Measurements from ENCODE around the gene MRPL2. TPM values are rescaled to one million over a fixed set of nuclear protein-coding genes. Genes with fewer than 3 reads are reported as not detected.
"Not testable (repeated sequence)": the region's sequence is repeated elsewhere in the genome, so short reads cannot be mapped to it uniquely, and the experiment has no call there.

The MRPL2 gene
- total RNA-seq, 4 donors from 2014 or later: 25.2 to 43.6 (median 28.1) TPM

DNA sequence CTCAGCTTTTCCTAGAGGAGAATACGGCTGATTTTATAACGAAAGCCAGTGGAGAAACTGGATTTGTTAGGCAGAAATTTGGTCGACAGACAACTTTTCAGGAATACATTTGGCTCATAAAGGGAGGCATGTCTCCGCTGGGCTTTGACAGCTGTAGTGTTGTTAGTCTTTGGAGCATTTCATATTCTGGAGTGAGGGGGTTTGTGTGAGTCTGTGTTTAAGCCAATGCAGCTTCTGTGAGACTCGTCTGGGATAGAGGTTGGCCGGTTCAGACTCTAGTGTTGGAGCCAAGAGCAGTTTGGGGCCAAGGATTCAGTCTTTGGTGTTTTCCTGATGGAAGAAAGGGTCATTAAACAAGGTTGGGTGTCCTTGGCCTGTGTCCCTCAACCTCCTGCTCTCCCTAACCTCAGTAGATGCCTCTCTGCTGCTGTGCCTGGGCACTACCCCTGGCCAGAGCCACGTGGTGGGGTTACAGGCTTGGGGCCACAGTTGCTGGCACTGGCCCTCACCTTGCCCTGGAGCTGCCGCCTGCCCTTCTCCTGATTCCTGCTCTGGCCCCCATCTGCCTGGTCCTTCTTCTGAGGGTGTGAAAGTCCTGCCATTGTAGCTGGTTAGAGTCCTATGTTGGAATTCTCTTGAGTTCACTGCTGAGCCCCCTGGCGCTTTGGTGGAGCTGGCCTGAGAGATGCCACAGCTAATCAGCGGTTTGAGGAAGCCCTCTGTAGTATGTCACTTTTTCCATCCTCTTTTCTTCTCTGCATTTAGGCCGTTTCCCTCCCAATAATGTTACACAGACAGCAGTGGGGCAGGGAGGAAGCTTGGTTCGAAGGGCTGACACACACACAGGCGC is 23.8 kb upstream of the MRPL2 start:
- intact Hi-C loops (cut with DNase I): no loop called here
- H3K9me3 ChIP-seq: no peaks in the 10 kb centered on the region
- no peaks in the 10 kb centered on the region for H3K36me3 ChIP-seq
- TF ChIP-seq EP300 (IDR thresholded peaks at IDR 0.05) (no peak), POLR2AphosphoS5 (IDR thresholded peaks at IDR 0.05) (no peak), POLR2A (IDR thresholded peaks at IDR 0.05; ENCODE audit: low read depth) (no peak)
- TF ChIP-seq, protein P1, sequence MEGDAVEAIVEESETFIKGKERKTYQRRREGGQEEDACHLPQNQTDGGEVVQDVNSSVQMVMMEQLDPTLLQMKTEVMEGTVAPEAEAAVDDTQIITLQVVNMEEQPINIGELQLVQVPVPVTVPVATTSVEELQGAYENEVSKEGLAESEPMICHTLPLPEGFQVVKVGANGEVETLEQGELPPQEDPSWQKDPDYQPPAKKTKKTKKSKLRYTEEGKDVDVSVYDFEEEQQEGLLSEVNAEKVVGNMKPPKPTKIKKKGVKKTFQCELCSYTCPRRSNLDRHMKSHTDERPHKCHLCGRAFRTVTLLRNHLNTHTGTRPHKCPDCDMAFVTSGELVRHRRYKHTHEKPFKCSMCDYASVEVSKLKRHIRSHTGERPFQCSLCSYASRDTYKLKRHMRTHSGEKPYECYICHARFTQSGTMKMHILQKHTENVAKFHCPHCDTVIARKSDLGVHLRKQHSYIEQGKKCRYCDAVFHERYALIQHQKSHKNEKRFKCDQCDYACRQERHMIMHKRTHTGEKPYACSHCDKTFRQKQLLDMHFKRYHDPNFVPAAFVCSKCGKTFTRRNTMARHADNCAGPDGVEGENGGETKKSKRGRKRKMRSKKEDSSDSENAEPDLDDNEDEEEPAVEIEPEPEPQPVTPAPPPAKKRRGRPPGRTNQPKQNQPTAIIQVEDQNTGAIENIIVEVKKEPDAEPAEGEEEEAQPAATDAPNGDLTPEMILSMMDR (IDR thresholded peaks at IDR 0.05): no peak
- DNase-seq (ENCODE audit: extremely low spot score): no peak
- peaks cover 0 to 3% (median 0%) of the 10 kb centered on the region in 4 donors for H3K27me3 ChIP-seq
- no peak overlapping the region for H3K27ac ChIP-seq (replicated peaks in 1 of 4)
- no peaks in the 10 kb centered on the region for H3K4me1 ChIP-seq
- no peak overlapping the region for H3K4me3 ChIP-seq
- WGBS: 65% methylated on average over 12 of the region's 13 CpGs

DNA sequence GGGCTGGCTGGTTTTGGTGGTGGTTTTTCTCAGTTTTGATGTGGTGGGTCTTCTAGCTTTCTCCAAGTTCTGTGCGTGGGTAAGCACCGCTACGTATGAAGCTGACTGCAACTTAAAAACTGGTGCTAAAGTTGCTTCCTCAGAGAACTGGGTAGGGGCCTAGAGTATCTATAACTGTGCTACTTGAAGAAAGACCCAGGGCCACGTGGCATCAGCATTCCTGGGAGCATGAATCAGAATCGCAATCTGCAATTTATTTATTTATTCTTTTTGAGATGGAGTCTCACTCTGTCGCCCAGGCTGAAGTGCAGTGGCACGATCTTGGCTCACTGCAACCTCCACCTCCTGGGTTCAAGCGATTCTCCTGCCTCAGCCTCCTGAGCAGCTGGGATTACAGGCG is 22.7 kb upstream of the MRPL2 start:
- intact Hi-C loops (cut with DNase I); H3K27ac ChIP-seq (replicated peaks in 1 of 4); H3K4me3 ChIP-seq; DNase-seq (ENCODE audit: extremely low spot score); H3K9me3 ChIP-seq; H3K36me3 ChIP-seq; H3K4me1 ChIP-seq: not testable (repeated sequence)
- WGBS: 90% methylated on average over 8 of the region's 9 CpGs
- peaks cover 0 to 14% (median 0%) of the 10 kb centered on the region in 4 donors for H3K27me3 ChIP-seq

DNA sequence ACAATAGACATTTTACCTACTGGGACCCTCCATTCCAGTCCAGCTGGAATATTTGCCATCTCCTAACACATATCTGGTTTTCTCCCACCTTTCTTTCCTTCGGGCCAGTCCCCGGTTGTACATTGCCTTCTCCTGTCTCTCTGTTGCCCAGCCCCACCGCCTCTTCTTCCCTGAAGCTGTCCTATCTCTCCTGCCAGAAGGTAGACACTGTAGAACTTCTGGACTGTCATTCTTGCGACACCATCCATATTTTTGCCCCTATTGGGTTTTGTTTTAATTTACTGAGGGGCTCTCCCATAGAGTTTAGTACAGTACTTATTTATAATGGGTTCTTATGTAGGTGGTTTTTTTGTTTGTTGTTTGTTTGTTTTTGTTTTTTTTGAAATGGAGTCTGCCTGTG is 21.8 kb upstream of the MRPL2 start:
- TF ChIP-seq POLR2AphosphoS5 (IDR thresholded peaks at IDR 0.05) (no peak), EP300 (IDR thresholded peaks at IDR 0.05) (no peak), POLR2A (IDR thresholded peaks at IDR 0.05; ENCODE audit: low read depth) (no peak)
- TF ChIP-seq, protein P1 (IDR thresholded peaks at IDR 0.05): no peak
- peaks cover 0 to 23% (median 5%) of the 10 kb centered on the region in 4 donors for H3K27me3 ChIP-seq
- intact Hi-C loops (cut with DNase I): no loop called here
- H3K4me3 ChIP-seq: no peak overlapping the region
- WGBS: 93% methylated on average over 4 of the region's 4 CpGs
- no peak overlapping the region for H3K27ac ChIP-seq (replicated peaks in 1 of 4)
- no peaks in the 10 kb centered on the region for H3K36me3 ChIP-seq
- H3K9me3 ChIP-seq: no peaks in the 10 kb centered on the region
- H3K4me1 ChIP-seq: peaks cover 8 to 15% (median 14%) of the 10 kb centered on the region in 4 donors
- DNase-seq (ENCODE audit: extremely low spot score): no peak

DNA sequence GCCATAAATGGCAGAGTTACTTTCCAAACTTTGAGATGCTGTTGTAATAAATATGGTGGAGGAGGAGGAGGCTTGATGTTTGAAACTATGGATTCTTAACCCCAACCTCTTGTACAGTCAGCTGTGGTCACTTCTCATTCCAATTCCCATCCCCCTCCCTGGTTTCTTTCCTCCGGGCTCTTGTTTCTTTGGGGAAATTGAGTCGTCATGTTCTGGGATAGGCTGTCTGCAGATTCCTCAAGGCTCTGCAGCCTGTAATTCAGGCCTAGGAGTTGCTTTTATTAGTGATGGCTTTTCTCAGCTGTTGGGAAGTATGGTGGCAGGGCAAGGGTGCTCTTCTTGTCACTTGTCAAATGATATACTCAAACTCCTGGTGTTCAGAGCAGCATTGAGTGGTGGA is 19.5 kb upstream of the MRPL2 start:
- intact Hi-C loops (cut with DNase I): loop anchor here (5.0 kb wide), 1 partner anchor 49 kb away; no protein-coding TSS in a partner anchor
- Histone ChIP-seq H3K4me1 (peaks cover 8 to 26% (median 23%) of the 10 kb centered on the region in 4 donors), H3K36me3 (peaks cover 0 to 14% (median 11%) of the 10 kb centered on the region in 4 donors), H3K27ac (replicated peaks in 1 of 4) (no peak overlapping the region), H3K9me3 (no peaks in the 10 kb centered on the region), H3K27me3 (peaks cover 0 to 28% (median 5%) of the 10 kb centered on the region in 4 donors), H3K4me3 (no peak overlapping the region)
- whole genome bisulfite sequencing: 96% methylated on average over 2 of the region's 2 CpGs
- TF ChIP-seq EP300 (IDR thresholded peaks at IDR 0.05) (no peak), POLR2A (IDR thresholded peaks at IDR 0.05; ENCODE audit: low read depth) (no peak), POLR2AphosphoS5 (IDR thresholded peaks at IDR 0.05) (no peak)
- TF ChIP-seq, protein P1 (IDR thresholded peaks at IDR 0.05): no peak
- no peak for DNase-seq (ENCODE audit: extremely low spot score)

DNA sequence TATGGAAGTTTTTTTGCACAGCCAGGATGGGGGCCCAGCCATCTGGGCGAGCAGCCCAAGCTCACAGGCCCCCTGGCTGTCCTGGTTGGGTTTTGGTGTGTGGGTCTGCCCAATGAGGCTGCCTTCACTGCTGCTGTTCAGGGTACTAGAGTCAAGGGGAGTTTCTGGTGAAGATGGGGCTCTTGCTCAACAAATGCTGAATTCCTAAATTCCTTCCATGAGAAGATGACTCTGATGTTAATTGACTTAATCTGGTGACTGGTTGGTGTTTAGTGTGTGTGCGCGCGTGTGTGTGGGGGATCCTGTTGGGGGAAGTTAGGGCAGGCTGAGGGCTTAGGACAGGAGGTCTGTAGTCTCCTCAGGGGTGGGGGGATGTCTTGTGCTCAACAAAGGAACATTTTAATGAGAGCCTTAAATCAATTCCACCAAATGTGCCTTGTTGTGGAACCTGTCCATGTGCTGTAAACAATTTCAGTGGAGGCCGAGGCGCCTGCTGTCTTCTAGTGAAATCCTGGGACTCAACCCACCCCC is 18.8 kb upstream of the MRPL2 start:
- no peak overlapping the region for H3K4me3 ChIP-seq
- no peak for DNase-seq (ENCODE audit: extremely low spot score)
- H3K9me3 ChIP-seq: no peaks in the 10 kb centered on the region
- intact Hi-C loops (cut with DNase I): loop anchor here (5.0 kb wide), 1 partner anchor 49 kb away; no protein-coding TSS in a partner anchor
- H3K4me1 ChIP-seq: peaks cover 8 to 26% (median 23%) of the 10 kb centered on the region in 4 donors
- TF ChIP-seq EP300 (IDR thresholded peaks at IDR 0.05) (no peak), POLR2A (IDR thresholded peaks at IDR 0.05; ENCODE audit: low read depth) (no peak), POLR2AphosphoS5 (IDR thresholded peaks at IDR 0.05) (no peak)
- TF ChIP-seq, protein P1 (IDR thresholded peaks at IDR 0.05): no peak
- 100% methylated on average over 6 of the region's 6 CpGs for WGBS
- H3K27me3 ChIP-seq: peaks cover 0 to 28% (median 5%) of the 10 kb centered on the region in 4 donors
- no peak overlapping the region for H3K27ac ChIP-seq (replicated peaks in 1 of 4)
- peaks cover 0 to 21% (median 18%) of the 10 kb centered on the region in 4 donors for H3K36me3 ChIP-seq

Data from esophagus muscularis mucosa (tissue), 4 donors.